H1 (cell line): ENCODE results near the gene ADGB. TPM values are rescaled to one million over a fixed set of nuclear protein-coding genes. Genes with fewer than 3 reads are reported as not detected.
"Not testable (repeated sequence)": the region's sequence is repeated elsewhere in the genome, so short reads cannot be mapped to it uniquely, and the experiment has no call there.

Source experiments
- CTCF ChIA-PET: fragments of 300-600 bp; sonication (Branson Sonifier 250); formaldehyde crosslinking; loops from one replicate; lab custom pipeline; 2021; ENCODE audit not compliant: partially characterized antibody; lab: Charles Lee
- POLR2A ChIA-PET: fragments of 300-600 bp; sonication (Branson Sonifier 250); formaldehyde crosslinking; loops from one replicate; lab custom pipeline; 2021; ENCODE audit warnings: inconsistent platforms; ENCODE audit not compliant: partially characterized antibody; lab: Charles Lee
- DNase-seq, 2 experiments: peaks; one replicate each; pipeline versions ENCODE4 v3.0.0 to v3.0.0-alpha.2; 2010 to 2022; ENCODE audit warnings: low spot score in 2 of 2, low read depth in 1 of 2, mixed read lengths in 1 of 2
- FAIRE-seq: peaks from 2 replicates; lab custom pipeline; 2011; peaks lifted over from hg19 to GRCh38; lab: Jason Lieb, UNC
- H2AFZ ChIP-seq: 2 replicates; pipeline ENCODE4 v1.8.1; 2012; ENCODE audit warnings: low read length, inconsistent platforms
- H2AK5ac ChIP-seq: 2 replicates; pipeline ENCODE4 v1.6.1; 2013; ENCODE audit warnings: low read depth, low read length
- H2BK120ac ChIP-seq: replicated peaks from 2 replicates; pipeline ENCODE3; 2013; ENCODE audit warnings: low read depth, low read length, inconsistent platforms
- H2BK12ac ChIP-seq: 2 replicates; pipeline ENCODE4 v1.6.1; 2013; ENCODE audit warnings: low read depth, low read length
- H2BK15ac ChIP-seq: 2 replicates; pipeline ENCODE4 v1.6.1; 2013; ENCODE audit warnings: low read length
- H2BK20ac ChIP-seq: 2 replicates; pipeline ENCODE4 v1.6.1; 2013; ENCODE audit warnings: low read length
- H2BK5ac ChIP-seq: 2 replicates; pipeline ENCODE4 v1.6.1; 2013; ENCODE audit warnings: low read depth, low read length
- H3K14ac ChIP-seq: 2 replicates; pipeline ENCODE4 v1.6.1; 2013; ENCODE audit warnings: inconsistent platforms; ENCODE audit not compliant: insufficient read length
- H3K18ac ChIP-seq: 2 replicates; pipeline ENCODE4 v1.6.1; 2013; ENCODE audit warnings: low read length; ENCODE audit errors: extremely low read depth
- H3K23ac ChIP-seq: 2 replicates; pipeline ENCODE4 v1.6.1; 2013; ENCODE audit warnings: inconsistent platforms; ENCODE audit not compliant: insufficient read length
- H3K23me2 ChIP-seq: 2 replicates; pipeline ENCODE4 v1.6.1; 2013; ENCODE audit warnings: low read depth, low read length
- H3K27ac ChIP-seq: 2 replicates; pipeline ENCODE4 v1.6.1; 2011; ENCODE audit warnings: low read depth, low read length, inconsistent platforms
- H3K27me3 ChIP-seq, 4 experiments: replicated peaks in 1 of 4; 1 replicate in 1 of 4; 2 replicates in 3 of 4; pipeline versions ENCODE4 v1.6.1 to v1.8.1; 2011 to 2013; ENCODE audit warnings: low read length in 3 of 4, mild to moderate bottlenecking in 3 of 4, inconsistent platforms in 2 of 4, mixed read lengths in 2 of 4, moderate library complexity in 1 of 4; ENCODE audit not compliant: control insufficient read depth in 3 of 4, insufficient read depth in 3 of 4; ENCODE audit errors: extremely low read depth in 1 of 4
- H3K36me3 ChIP-seq, 4 experiments: 2 replicates each; pipeline versions ENCODE4 v1.6.1 to v1.8.1; 2011 to 2013; ENCODE audit warnings: mild to moderate bottlenecking in 4 of 4, low read length in 3 of 4, moderate library complexity in 2 of 4, control low read depth in 1 of 4, inconsistent platforms in 1 of 4; ENCODE audit not compliant: insufficient read depth in 4 of 4, control insufficient read depth in 2 of 4
- H3K4ac ChIP-seq: replicated peaks from 2 replicates; pipeline ENCODE3; 2013; ENCODE audit warnings: low read length, low read depth, mixed read lengths, inconsistent platforms; ENCODE audit not compliant: insufficient read length
- H3K4me1 ChIP-seq, 4 experiments: replicated peaks in 1 of 4; 1 replicate in 1 of 4; 2 replicates in 3 of 4; pipeline versions ENCODE4 v1.6.1 to v1.8.1; 2011 to 2013; ENCODE audit warnings: low read length in 3 of 4, inconsistent platforms in 2 of 4, mixed read lengths in 1 of 4; ENCODE audit not compliant: insufficient read depth in 4 of 4, control insufficient read depth in 3 of 4
- H3K4me2 ChIP-seq, 2 experiments: 2 replicates each; pipeline versions ENCODE4 v1.6.1 to v1.8.1; 2011 to 2013; ENCODE audit warnings: low read depth in 2 of 2, low read length in 2 of 2, control low read depth in 1 of 2, inconsistent platforms in 1 of 2, mild to moderate bottlenecking in 1 of 2; ENCODE audit not compliant: insufficient read depth in 1 of 2
- H3K4me3 ChIP-seq, 4 experiments: fragments of 200-600, 300-600 bp in 1 of 4; sonication (generic), shearing (Covaris generic), sonication (Bioruptor Twin) in 1 of 4; 2 replicates each; pipeline versions ENCODE4 v1.5.1 to v1.8.1; 2011 to 2016; ENCODE audit warnings: low read length in 4 of 4, low read depth in 3 of 4, control low read depth in 2 of 4, inconsistent platforms in 2 of 4, mild to moderate bottlenecking in 2 of 4, mixed read lengths in 1 of 4, moderate library complexity in 1 of 4; ENCODE audit not compliant: insufficient read depth in 2 of 4; ENCODE audit errors: extremely low read depth in 1 of 4
- H3K56ac ChIP-seq: replicated peaks from 2 replicates; pipeline ENCODE3; 2013; ENCODE audit warnings: low read depth, mild to moderate bottlenecking, mixed read lengths, low read length, inconsistent platforms; ENCODE audit not compliant: insufficient read length
- H3K79me1 ChIP-seq: 2 replicates; pipeline ENCODE4 v1.6.1; 2013; ENCODE audit warnings: low read depth, low read length, control low read depth
- H3K79me2 ChIP-seq, 2 experiments: 2 replicates each; pipeline versions ENCODE4 v1.6.1 to v1.8.1; 2012 to 2013; ENCODE audit warnings: low read length in 2 of 2, mild to moderate bottlenecking in 2 of 2, inconsistent platforms in 1 of 2; ENCODE audit not compliant: insufficient read depth in 2 of 2, control insufficient read depth in 1 of 2
- H3K9ac ChIP-seq, 4 experiments: replicated peaks in 1 of 4; 1 replicate in 1 of 4; 2 replicates in 3 of 4; pipeline versions ENCODE4 v1.6.1 to v1.8.1; 2011 to 2013; ENCODE audit warnings: low read depth in 3 of 4, low read length in 3 of 4, control low read depth in 2 of 4, mild to moderate bottlenecking in 2 of 4, moderate library complexity in 2 of 4, inconsistent platforms in 1 of 4; ENCODE audit errors: extremely low read depth in 1 of 4
- H3K9me3 ChIP-seq, 2 experiments: 2 replicates each; pipeline versions ENCODE4 v1.6.1 to v1.8.1; 2012 to 2013; ENCODE audit warnings: mild to moderate bottlenecking in 2 of 2, moderate library complexity in 2 of 2, control low read depth in 1 of 2, inconsistent platforms in 1 of 2, low read depth in 1 of 2, low read length in 1 of 2, mixed read lengths in 1 of 2; ENCODE audit not compliant: insufficient read depth in 2 of 2
- H4K20me1 ChIP-seq, 2 experiments: replicated peaks in 1 of 2; 2 replicates each; pipeline versions ENCODE3 to v1.8.1; 2011 to 2013; ENCODE audit warnings: inconsistent platforms in 2 of 2, low read length in 2 of 2, mild to moderate bottlenecking in 1 of 2; ENCODE audit not compliant: insufficient read depth in 2 of 2, control insufficient read depth in 1 of 2
- H4K5ac ChIP-seq: 2 replicates; pipeline ENCODE4 v1.6.1; 2013; ENCODE audit warnings: low read length, low read depth, mixed read lengths, inconsistent platforms; ENCODE audit not compliant: insufficient read length
- H4K8ac ChIP-seq: 2 replicates; pipeline ENCODE4 v1.8.0; 2013; ENCODE audit warnings: mild to moderate bottlenecking, moderate library complexity, low read length, inconsistent platforms; ENCODE audit not compliant: insufficient read depth; ENCODE audit errors: extremely low read depth
- H4K91ac ChIP-seq: replicated peaks from 2 replicates; pipeline ENCODE3; 2013; ENCODE audit warnings: low read length, mixed read lengths, inconsistent platforms; ENCODE audit not compliant: insufficient read length
- EZH2 ChIP-seq: fragments of 200-600 bp; sonication (generic); IDR thresholded peaks from 2 replicates; pipeline ENCODE4 v1.7.1; 2012; ENCODE audit warnings: low read depth, mild to moderate bottlenecking, moderate library complexity, low read length, inconsistent platforms; ENCODE audit not compliant: severe bottlenecking
- WGBS, 2 experiments: shearing (Covaris generic) in 1 of 2; methylation state at CpG; one replicate each; pipeline versions ENCODE4 v1.1.6 to v1.1.7; 2013 to 2015; ENCODE audit warnings: low lambda C conversion rate in 2 of 2, mixed read lengths in 2 of 2, inconsistent platforms in 1 of 2, low coverage in 1 of 2, missing lambda C conversion rate in 1 of 2; ENCODE audit not compliant: insufficient replicate concordance in 2 of 2, insufficient coverage in 1 of 2, insufficient read length in 1 of 2; ENCODE audit errors: extremely low coverage in 1 of 2, missing lambda C conversion rate in 1 of 2; 5-methylcytosine and 5-hydroxymethylcytosine counted together
- polyA plus RNA-seq, 7 experiments: library from polyadenylated mRNA; depleted of rRNA in 3 of 7; stranded (reverse) in 5 of 7; unstranded in 2 of 7; fragments of >200 nt in 5 of 7; fragments of 200-250 nt in 2 of 7; gene quantifications; 1 replicate in 5 of 7; 2 replicates in 1 of 7; 4 replicates in 1 of 7; pipeline versions ENCODE4 v1.2.1 to v1.2.3, GENCODE V29; 2011 to 2013; ENCODE audit warnings: missing spikeins in 2 of 7, mixed read lengths in 2 of 7
- total RNA-seq: library from RNA; stranded (reverse); fragmentation: NEBNext Ultra II Directional; extraction: Animal tissue kit (Norgen Biotek cat#: 25700); gene quantifications from 2 replicates; pipeline ENCODE4 v1.2.1, GENCODE V29; 2021

The ADGB gene
- total and polyA plus RNA-seq, 2 of the 8 experiments (the other 6 are each of a cell fraction or from before 2014, with no cell fraction given): not detected

DNA sequence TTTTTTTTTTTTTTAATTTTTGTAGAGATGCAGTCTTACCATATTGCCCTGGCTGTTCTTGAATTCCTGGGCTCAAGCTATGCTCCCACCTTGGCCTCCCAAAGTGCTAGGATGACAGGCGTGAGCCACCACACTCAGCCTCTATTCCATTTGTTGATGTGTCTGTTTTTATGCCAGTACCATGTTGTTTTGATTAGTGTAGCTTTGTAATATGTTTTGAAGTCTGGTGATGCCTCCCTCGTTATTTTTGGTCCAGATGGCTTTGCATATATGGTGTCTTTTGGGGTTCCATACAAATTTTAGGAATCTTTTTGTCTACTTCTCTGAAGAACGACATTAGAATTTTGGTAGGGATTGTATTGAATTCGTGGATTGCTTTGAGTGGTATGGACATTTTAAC lies 193.2 kb downstream of the ADGB start (continued):
- no peak for TF ChIP-seq EZH2

DNA sequence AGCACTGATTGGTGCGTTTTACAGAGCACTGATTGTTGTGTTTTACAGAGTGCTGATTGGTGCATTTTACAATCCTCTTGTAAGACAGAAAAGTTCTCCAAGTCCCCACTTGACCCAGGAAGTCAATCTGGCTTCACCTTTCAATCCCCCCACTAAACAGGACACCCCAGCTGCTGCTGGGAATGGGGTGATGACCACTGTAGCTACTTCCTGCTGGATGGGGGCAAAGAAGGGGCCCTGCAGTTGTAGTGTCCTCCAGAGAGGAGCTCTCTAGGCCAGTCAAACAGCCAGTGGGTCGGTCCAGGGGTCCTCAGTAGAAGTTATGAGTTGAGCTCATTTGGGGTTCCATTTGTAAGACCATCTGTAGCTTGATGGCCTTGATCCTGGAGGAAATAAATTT lies 194.4 kb downstream of the ADGB start:
- H3K4me1 ChIP-seq, H3K18ac ChIP-seq, H3K23me2 ChIP-seq, H2AFZ ChIP-seq, H2AK5ac ChIP-seq, H4K5ac ChIP-seq, POLR2A ChIA-PET, H3K79me2 ChIP-seq, DNase-seq, H3K4ac ChIP-seq, H3K4me2 ChIP-seq, H4K8ac ChIP-seq, H3K27ac ChIP-seq, CTCF ChIA-PET, H2BK5ac ChIP-seq, H3K9ac ChIP-seq, H2BK15ac ChIP-seq, H3K56ac ChIP-seq, H3K79me1 ChIP-seq, H3K36me3 ChIP-seq, H3K14ac ChIP-seq, H2BK12ac ChIP-seq, H4K20me1 ChIP-seq, H3K23ac ChIP-seq, H2BK120ac ChIP-seq, FAIRE-seq, H3K4me3 ChIP-seq, H4K91ac ChIP-seq, H3K27me3 ChIP-seq, H2BK20ac ChIP-seq: not testable (repeated sequence)
- WGBS, 2 experiments: 72% methylated on average over 2 of the region's 2 CpGs; no CpG with 5 or more reads in 1 of the 2 experiments
- H3K9me3 ChIP-seq: peaks cover 11% of the 10 kb centered on the region in 2 experiments; a peak in 2 of 4 replicates
